Coronary artery (tissue), 2 donors: ENCODE data around the gene ABR.
A peak's percentile ranks its signal among the peaks of the same experiment; 100 is the strongest.

Source experiments
- DNase-seq: peaks from one replicate; pipeline ENCODE4 v3.0.0-alpha.2; 2017; ENCODE audit warnings: low spot score
- H3K27ac ChIP-seq, 2 donors: fragments of 200-600 bp; sonication (generic); one replicate each; pipeline ENCODE4 v1.5.1; 2016 to 2019
- H3K4me3 ChIP-seq: fragments of 200-600 bp; sonication (generic); 2 replicates; pipeline ENCODE4 v1.5.1; 2016; ENCODE audit warnings: mild to moderate bottlenecking, moderate library complexity
- CTCF ChIP-seq: fragments of 200-600 bp; sonication (generic); IDR thresholded peaks from one replicate; pipeline ENCODE4 v1.5.1; 2019; ENCODE audit warnings: antibody characterized with exemption

ABR gene

GRCh38 chr17:1164935-1165556 is 14.7 kb downstream of the ABR start:
- no peak for TF ChIP-seq CTCF
- DNase-seq: no peak
- Histone ChIP-seq H3K27ac (peak overlapping the region in 1 of 2 donors; percentile 16), H3K4me3 (no peak overlapping the region)

- no peak for TF ChIP-seq CTCF
- Histone ChIP-seq H3K27ac (no peak overlapping the region), H3K4me3 (no peak overlapping the region)
- no peak for DNase-seq
Measured at GRCh38 chr17:1162116-1162855, 17.5 kb downstream of the ABR start.

- H3K4me3 ChIP-seq: no peak overlapping the region
- no peak overlapping the region for H3K27ac ChIP-seq
- no peak for TF ChIP-seq CTCF
- DNase-seq: no peak
Measured at GRCh38 chr17:1160591-1161390, 19.0 kb downstream of the ABR start.

GRCh38 chr17:1159431-1160180 is 20.2 kb downstream of the ABR start:
- DNase-seq: no peak
- H3K4me3 ChIP-seq: no peak overlapping the region
- no peak overlapping the region for H3K27ac ChIP-seq
- TF ChIP-seq CTCF: no peak

- no peak overlapping the region for H3K27ac ChIP-seq
- DNase-seq: no peak
Measured at GRCh38 chr17:1158879-1159278, 20.9 kb downstream of the ABR start.

GRCh38 chr17:1156864-1157263 is 22.9 kb downstream of the ABR start:
- TF ChIP-seq CTCF: no peak
- DNase-seq: no peak
- Histone ChIP-seq H3K27ac (no peak overlapping the region), H3K4me3 (no peak overlapping the region)

More at GRCh38 chr17:1158879-1159278, 20.9 kb downstream of the ABR start:
- no peak overlapping the region for H3K4me3 ChIP-seq
- no peak for TF ChIP-seq CTCF
